A673 (cell line): Measurements from ENCODE around the gene SMIM1. TPM values are rescaled to one million over a fixed set of nuclear protein-coding genes. Genes with fewer than 3 reads are reported as not detected.

Experiments used
- BruUV-seq: library from RNA; stranded (reverse); fragments of 400-500 nt; replicated peaks from 2 replicates; lab custom pipeline; 2021; lab: Mats Ljungman, UMichigan
- CTCF ChIA-PET: fragments of 300-600 bp; sonication (Branson Sonifier 250); formaldehyde crosslinking; loops from one replicate; lab custom pipeline; 2022; ENCODE audit warnings: antibody characterized with exemption; lab: Charles Lee
- POLR2A ChIA-PET: fragments of 300-600 bp; sonication (Branson Sonifier 250); formaldehyde crosslinking; loops from one replicate; lab custom pipeline; 2022; ENCODE audit warnings: antibody characterized with exemption; ENCODE audit not compliant: low non-redundant PET; lab: Charles Lee
- DNase-seq: peaks from one replicate; pipeline ENCODE4 v3.0.0-alpha.2; 2015; ENCODE audit warnings: low spot score
- H3K27ac ChIP-seq: fragments of 200-600 bp; sonication (generic); 2 replicates; pipeline ENCODE4 v1.5.1; 2016; ENCODE audit warnings: mixed run types, low read depth, mild to moderate bottlenecking, mixed read lengths, antibody characterized with exemption, low read length; ENCODE audit not compliant: poor library complexity, severe bottlenecking
- H3K27me3 ChIP-seq: fragments of 200-600 bp; sonication (generic); replicated peaks from 2 replicates; pipeline ENCODE4 v1.6.1; 2017; ENCODE audit warnings: mixed run types, low read depth, mild to moderate bottlenecking, mixed read lengths, antibody characterized with exemption, low read length; ENCODE audit not compliant: insufficient read depth, poor library complexity
- H3K36me3 ChIP-seq: fragments of 200-600 bp; sonication (generic); 2 replicates; pipeline ENCODE4 v1.6.1; 2016; ENCODE audit warnings: mixed run types, mild to moderate bottlenecking, mixed read lengths, antibody characterized with exemption, low read length; ENCODE audit not compliant: insufficient read depth, poor library complexity, severe bottlenecking
- H3K4me1 ChIP-seq: fragments of 200-600 bp; sonication (generic); 2 replicates; pipeline ENCODE4 v1.6.1; 2017; ENCODE audit warnings: mixed run types, mild to moderate bottlenecking, mixed read lengths, antibody characterized with exemption, low read length; ENCODE audit not compliant: insufficient read depth, poor library complexity, severe bottlenecking
- H3K4me3 ChIP-seq: fragments of 200-600 bp; sonication (generic); 2 replicates; pipeline ENCODE4 v1.5.1; 2016; ENCODE audit warnings: low read depth, mixed run types, mild to moderate bottlenecking, mixed read lengths, low read length; ENCODE audit not compliant: poor library complexity, severe bottlenecking
- H3K9me3 ChIP-seq: fragments of 200-600 bp; sonication (generic); 2 replicates; pipeline ENCODE4 v1.6.1; 2016; ENCODE audit warnings: mixed run types, low read depth, mild to moderate bottlenecking, mixed read lengths, antibody characterized with exemption, low read length; ENCODE audit not compliant: poor library complexity, severe bottlenecking
- CTCF ChIP-seq: fragments of 300-800, 200-600 bp; sonication (generic); conservative IDR thresholded peaks from 2 replicates; pipeline ENCODE4 v1.5.1; 2017; ENCODE audit warnings: low read depth, mild to moderate bottlenecking, antibody characterized with exemption, low read length, moderate library complexity, mixed read lengths
- EZH2 ChIP-seq: fragments of 200-600 bp; sonication (generic); IDR thresholded peaks from 2 replicates; pipeline ENCODE4 v1.6.1; 2017; ENCODE audit warnings: borderline replicate concordance, low read depth, mild to moderate bottlenecking, mixed read lengths, antibody characterized with exemption, low read length; ENCODE audit not compliant: poor library complexity, severe bottlenecking
- intact Hi-C: fragments of 100-400 bp; cut with micrococcal nuclease; formaldehyde crosslinking; loops from one replicate; pipeline ENCODE4 v1.10.0; 2022; ENCODE audit not compliant: unreplicated experiment
- total RNA-seq: library from RNA; stranded (reverse); gene quantifications from 2 replicates; pipeline ENCODE4 v1.2.3, GENCODE V29; 2021

The SMIM1 gene
- total RNA-seq, 1 experiment from 2014 or later, result 1.5 TPM

DNA sequence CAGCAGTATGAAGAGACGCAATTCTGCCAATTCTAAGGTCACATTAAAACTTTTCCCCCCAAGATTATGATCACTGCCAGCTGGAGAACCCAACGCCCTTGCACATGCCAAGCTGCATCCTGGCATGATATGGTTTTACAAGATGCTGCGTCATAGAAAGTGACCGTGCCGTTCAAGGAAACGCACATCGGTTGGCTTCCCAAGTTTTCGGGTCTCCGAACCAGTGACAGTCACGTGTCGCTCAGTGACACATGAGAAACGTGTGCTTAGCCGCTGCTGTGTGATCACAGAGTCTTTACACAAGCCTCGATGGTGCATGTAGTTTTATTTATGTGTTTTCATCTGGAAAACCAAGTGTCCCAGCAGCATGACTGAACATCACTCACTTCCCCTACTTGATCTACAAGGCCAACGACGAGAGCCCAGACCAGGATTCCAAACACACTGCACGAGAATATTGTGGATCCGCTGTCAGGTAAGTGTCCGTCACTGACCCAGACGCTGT, 7.4 kb downstream of the SMIM1 start:
- ChIA-PET CTCF (no interaction called here), POLR2A (no interaction called here)
- Histone ChIP-seq H3K4me1 (no peaks in the 10 kb centered on the region), H3K4me3 (no peak overlapping the region), H3K36me3 (peaks cover 61% of the 10 kb centered on the region), H3K27me3 (no peaks in the 10 kb centered on the region), H3K27ac (no peak overlapping the region), H3K9me3 (no peaks in the 10 kb centered on the region)
- intact Hi-C loops, result no loop called here
- no peak for TF ChIP-seq EZH2
- BruUV-seq, result no TSS peak
- DNase-seq, result no peak

GRCh38 chr1:3780901-3781300, 8.4 kb downstream of the SMIM1 start:
- no peak overlapping the region for H3K27ac ChIP-seq
- H3K27me3 ChIP-seq, result no peaks in the 10 kb centered on the region
- peaks cover 62% of the 10 kb centered on the region for H3K36me3 ChIP-seq
- H3K4me3 ChIP-seq, result no peak overlapping the region
- no peak for TF ChIP-seq CTCF
- BruUV-seq, result no TSS peak
- no peaks in the 10 kb centered on the region for H3K4me1 ChIP-seq
- no peak for DNase-seq
- intact Hi-C loops, result no loop called here
- POLR2A ChIA-PET, result no interaction called here
- H3K9me3 ChIP-seq, result no peaks in the 10 kb centered on the region
- CTCF ChIA-PET, result no interaction called here

DNA sequence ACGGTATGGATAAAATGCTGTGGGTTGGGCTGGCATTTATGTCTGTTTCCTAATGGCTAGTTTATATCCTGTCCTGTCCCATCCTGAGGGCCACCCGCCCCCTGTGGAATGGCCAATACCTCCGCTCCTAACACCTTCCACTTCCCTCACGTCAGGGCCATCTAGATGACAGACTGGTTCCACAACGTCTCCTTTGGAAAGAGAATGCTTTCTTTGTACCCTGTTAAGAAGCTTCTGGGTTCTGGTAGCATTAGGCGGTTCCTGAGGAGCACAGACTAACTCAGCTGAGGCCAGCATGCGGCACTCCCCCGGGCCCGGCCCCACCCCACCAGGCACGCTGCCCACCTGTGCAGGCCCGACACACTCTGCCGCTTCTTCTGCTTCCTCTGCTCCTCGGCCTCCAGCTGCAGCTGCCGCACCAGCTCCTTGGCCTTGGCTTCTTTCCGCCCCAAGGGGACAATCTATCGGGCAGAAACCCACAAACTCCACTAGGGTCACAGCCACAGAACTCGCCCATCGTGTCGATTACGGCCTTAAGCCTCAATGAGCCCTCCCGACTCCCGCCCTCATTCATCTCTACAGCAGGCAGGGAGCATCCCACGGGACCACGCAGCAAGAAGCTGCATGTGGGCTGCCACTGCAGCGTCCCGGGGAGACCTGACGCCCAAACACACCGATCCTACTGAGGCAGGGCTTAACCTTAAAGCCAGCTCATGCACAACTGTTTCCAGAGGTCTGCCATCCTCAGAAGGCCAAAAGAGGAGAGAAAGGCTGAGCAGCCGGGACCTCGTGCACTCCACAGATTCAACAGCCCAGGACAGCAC, 11.3 kb downstream of the SMIM1 start:
- TF ChIP-seq EZH2, result no peak
- TF ChIP-seq CTCF, result no peak
- no peak for DNase-seq
- H3K27me3 ChIP-seq, result no peaks in the 10 kb centered on the region
- H3K36me3 ChIP-seq, result peaks cover 69% of the 10 kb centered on the region
- no peak overlapping the region for H3K4me3 ChIP-seq
- H3K27ac ChIP-seq, result no peak overlapping the region
- intact Hi-C loops, result no loop called here
- CTCF ChIA-PET, result no interaction called here
- no peaks in the 10 kb centered on the region for H3K4me1 ChIP-seq
- BruUV-seq, result no TSS peak
- no peaks in the 10 kb centered on the region for H3K9me3 ChIP-seq
- POLR2A ChIA-PET, result no interaction called here

DNA sequence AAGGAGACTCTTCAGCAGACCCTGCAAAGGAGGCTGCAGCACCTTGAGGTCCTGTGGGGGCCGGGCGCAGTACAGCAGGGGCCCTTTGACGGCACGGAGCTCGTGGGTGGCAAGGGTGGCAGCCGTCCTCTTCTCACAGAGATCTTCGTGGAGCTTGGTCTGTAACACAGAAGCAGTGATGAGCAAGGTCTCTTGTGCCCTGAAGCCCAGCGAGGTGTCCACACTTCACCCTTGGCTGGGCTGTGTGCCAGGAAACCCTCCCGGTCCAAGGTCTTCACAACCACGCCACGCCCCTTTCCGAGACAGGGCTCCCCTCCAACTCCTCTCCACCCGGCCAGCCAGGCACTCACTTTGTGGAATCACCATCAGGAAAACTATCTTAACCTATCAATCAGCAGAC, 12.5 kb downstream of the SMIM1 start:
- TF ChIP-seq EZH2 (no peak), CTCF (no peak)
- no peak for DNase-seq
- ChIA-PET CTCF (no interaction called here), POLR2A (no interaction called here)
- no peak overlapping the region for H3K4me3 ChIP-seq
- H3K36me3 ChIP-seq, result peaks cover 57% of the 10 kb centered on the region
- intact Hi-C loops, result no loop called here
- H3K9me3 ChIP-seq, result no peaks in the 10 kb centered on the region
- no peak overlapping the region for H3K27ac ChIP-seq
- no TSS peak for BruUV-seq
- H3K27me3 ChIP-seq, result no peaks in the 10 kb centered on the region
- H3K4me1 ChIP-seq, result no peaks in the 10 kb centered on the region
